ENCODE results near the gene PRKG1.

DNA sequence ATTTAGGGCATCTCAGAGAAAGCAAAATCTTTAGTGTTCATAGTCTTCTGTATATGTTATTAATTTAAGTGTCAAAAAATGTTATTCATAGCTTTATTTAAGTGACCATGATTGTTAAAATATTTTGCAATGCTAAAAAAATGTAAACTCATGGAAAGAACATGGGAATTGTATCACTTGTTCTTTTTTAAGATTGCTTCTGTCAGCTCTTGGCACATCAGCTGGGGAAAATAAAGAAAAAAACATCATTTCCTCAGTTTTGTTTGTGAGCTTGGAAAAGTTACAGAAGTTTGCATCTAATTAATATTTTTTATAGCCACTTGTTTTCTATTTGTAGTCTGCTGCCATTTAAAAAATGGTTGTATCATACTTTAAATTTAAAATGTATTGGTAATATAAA is 911.0 kb downstream of the PRKG1 start:
- TF ChIP-seq POLR2AphosphoS5 (IDR thresholded peaks at IDR 0.05; ENCODE audit: low read depth, low read length) (no peak), POLR2A (IDR thresholded peaks at IDR 0.05; ENCODE audit: low read depth, low read length) (no peak)
